Stimulated activated CD8-positive, alpha-beta memory T cell treated with anti-CD3 and anti-CD28 coated beads, Interleukin-7, amount 100 ng/mL, for 4 hours (primary cell): ENCODE results near the gene KRTAP10-10.
"Not testable (repeated sequence)": the region's sequence is repeated elsewhere in the genome, so short reads cannot be mapped to it uniquely, and the experiment has no call there.

Experiments
- DNase-seq, 2 donors: peaks; one replicate each; pipeline ENCODE4 v3.0.0-alpha.2; 2020; ENCODE audit warnings: low read depth in 2 of 2

The KRTAP10-10 gene

GRCh38 chr21:44681861-44682579, 44.9 kb downstream of the KRTAP10-10 start, which contains the start of gene KRTAP12-1:
TSS of gene KRTAP12-1 (minus strand) at chr21:44682163. CDS start at chr21:44682123, 40 bp downstream.
- no peak for DNase-seq

- DNase-seq: no peak
Observed at GRCh38 chr21:44682580-44683151, 45.5 kb downstream of the KRTAP10-10 start.

- no peak for DNase-seq
Observed at GRCh38 chr21:44684077-44684476, 46.9 kb downstream of the KRTAP10-10 start.

- no peak for DNase-seq
Observed at GRCh38 chr21:44684483-44684882, 47.3 kb downstream of the KRTAP10-10 start.

GRCh38 chr21:44685050-44685449, 47.9 kb downstream of the KRTAP10-10 start:
- DNase-seq: not testable (repeated sequence)

GRCh38 chr21:44686000-44686781, 49.0 kb downstream of the KRTAP10-10 start:
- DNase-seq: no peak

- no peak for DNase-seq
Observed at GRCh38 chr21:44686843-44687561, 49.8 kb downstream of the KRTAP10-10 start.

GRCh38 chr21:44687671-44688070, 50.5 kb downstream of the KRTAP10-10 start:
- no peak for DNase-seq
